A549 treated with GW870086 at 1 μM for 4 hours (cell line): ENCODE data around the gene SPG11. TPM values are rescaled to one million over a fixed set of nuclear protein-coding genes. Genes with fewer than 3 reads are reported as not detected.

Experiments used
- total RNA-seq: library from RNA; stranded (reverse); fragments of 200-300 nt; extraction: Qiagen RNA extraction; gene quantifications from 5 replicates; pipeline ENCODE4 v1.2.3, GENCODE V29; 2022; ENCODE audit warnings: low read depth

The SPG11 gene, protein sequence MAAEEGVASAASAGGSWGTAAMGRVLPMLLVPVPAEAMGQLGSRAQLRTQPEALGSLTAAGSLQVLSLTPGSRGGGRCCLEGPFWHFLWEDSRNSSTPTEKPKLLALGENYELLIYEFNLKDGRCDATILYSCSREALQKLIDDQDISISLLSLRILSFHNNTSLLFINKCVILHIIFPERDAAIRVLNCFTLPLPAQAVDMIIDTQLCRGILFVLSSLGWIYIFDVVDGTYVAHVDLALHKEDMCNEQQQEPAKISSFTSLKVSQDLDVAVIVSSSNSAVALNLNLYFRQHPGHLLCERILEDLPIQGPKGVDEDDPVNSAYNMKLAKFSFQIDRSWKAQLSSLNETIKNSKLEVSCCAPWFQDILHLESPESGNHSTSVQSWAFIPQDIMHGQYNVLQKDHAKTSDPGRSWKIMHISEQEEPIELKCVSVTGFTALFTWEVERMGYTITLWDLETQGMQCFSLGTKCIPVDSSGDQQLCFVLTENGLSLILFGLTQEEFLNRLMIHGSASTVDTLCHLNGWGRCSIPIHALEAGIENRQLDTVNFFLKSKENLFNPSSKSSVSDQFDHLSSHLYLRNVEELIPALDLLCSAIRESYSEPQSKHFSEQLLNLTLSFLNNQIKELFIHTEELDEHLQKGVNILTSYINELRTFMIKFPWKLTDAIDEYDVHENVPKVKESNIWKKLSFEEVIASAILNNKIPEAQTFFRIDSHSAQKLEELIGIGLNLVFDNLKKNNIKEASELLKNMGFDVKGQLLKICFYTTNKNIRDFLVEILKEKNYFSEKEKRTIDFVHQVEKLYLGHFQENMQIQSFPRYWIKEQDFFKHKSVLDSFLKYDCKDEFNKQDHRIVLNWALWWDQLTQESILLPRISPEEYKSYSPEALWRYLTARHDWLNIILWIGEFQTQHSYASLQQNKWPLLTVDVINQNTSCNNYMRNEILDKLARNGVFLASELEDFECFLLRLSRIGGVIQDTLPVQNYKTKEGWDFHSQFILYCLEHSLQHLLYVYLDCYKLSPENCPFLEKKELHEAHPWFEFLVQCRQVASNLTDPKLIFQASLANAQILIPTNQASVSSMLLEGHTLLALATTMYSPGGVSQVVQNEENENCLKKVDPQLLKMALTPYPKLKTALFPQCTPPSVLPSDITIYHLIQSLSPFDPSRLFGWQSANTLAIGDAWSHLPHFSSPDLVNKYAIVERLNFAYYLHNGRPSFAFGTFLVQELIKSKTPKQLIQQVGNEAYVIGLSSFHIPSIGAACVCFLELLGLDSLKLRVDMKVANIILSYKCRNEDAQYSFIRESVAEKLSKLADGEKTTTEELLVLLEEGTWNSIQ (N-terminal part only)
- 8.1 to 11.4 TPM (median 8.8 TPM) in 5 replicates for total RNA-seq

DNA sequence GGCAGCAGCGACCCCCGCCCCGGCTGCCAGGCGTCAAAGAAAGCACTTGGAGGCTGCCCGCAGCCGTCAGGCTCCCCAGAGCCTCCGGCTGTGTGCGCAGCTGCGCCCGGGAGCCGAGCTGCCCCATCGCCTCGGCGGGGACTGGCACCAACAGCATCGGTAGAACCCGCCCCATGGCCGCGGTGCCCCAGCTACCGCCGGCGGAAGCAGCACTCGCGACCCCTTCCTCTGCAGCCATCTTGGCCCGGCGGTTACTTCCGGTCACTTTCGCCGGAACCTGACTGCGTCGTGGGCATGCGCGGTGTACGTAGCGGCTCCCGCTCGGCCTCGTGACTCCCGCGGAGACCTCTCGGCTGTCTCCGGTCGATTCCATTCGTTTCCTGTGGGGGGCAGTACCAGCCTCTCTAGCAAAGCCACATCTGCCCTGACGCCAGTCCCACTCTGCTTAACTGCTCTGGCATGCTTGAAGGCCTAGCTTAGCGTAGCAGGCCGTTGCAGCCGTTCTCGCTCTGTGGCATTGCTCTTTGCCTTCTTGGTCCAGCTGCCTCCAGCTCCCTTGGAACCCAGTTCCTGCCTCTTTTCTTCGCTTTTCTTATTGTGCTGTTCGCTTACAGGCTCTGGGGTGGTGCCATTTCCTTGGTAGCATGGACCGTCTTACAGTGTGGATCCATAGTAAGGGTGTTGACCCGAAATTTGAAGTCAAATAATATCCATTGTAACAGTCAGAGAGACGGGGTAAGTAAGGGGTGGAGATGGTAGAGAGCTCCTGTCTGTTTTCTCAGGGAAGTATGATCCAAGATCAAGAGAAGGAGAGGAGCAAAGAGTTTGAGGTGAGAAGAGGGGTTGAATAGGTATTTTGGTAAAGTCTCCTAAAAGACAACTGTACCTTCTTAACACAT, at the start of gene SPG11:
Gene SPG11 (minus strand): TSS at position 253 of the 899 bp plus-strand sequence. CDS start 15 bp downstream, at position 238.

DNA sequence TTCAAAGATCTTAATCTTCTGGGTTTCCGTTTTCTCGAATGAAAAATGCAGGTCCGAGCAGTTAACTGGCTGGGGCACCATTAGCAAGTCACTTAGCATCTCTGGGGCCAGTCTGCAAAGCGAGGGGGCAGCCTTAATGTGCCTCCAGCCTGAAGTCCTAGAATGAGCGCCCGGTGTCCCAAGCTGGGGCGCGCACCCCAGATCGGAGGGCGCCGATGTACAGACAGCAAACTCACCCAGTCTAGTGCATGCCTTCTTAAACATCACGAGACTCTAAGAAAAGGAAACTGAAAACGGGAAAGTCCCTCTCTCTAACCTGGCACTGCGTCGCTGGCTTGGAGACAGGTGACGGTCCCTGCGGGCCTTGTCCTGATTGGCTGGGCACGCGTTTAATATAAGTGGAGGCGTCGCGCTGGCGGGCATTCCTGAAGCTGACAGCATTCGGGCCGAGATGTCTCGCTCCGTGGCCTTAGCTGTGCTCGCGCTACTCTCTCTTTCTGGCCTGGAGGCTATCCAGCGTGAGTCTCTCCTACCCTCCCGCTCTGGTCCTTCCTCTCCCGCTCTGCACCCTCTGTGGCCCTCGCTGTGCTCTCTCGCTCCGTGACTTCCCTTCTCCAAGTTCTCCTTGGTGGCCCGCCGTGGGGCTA, 47.8 kb upstream of the SPG11 start, which contains the start of the genes B2M and PATL2:
Gene B2M (plus strand): TSS at position 422 of the 647 bp plus-strand sequence. CDS start 30 bp downstream, at position 452.
Gene PATL2 (minus strand): TSS at position 228 of the 647 bp plus-strand sequence. CDS start 34,833 bp downstream, outside the sequence.

DNA sequence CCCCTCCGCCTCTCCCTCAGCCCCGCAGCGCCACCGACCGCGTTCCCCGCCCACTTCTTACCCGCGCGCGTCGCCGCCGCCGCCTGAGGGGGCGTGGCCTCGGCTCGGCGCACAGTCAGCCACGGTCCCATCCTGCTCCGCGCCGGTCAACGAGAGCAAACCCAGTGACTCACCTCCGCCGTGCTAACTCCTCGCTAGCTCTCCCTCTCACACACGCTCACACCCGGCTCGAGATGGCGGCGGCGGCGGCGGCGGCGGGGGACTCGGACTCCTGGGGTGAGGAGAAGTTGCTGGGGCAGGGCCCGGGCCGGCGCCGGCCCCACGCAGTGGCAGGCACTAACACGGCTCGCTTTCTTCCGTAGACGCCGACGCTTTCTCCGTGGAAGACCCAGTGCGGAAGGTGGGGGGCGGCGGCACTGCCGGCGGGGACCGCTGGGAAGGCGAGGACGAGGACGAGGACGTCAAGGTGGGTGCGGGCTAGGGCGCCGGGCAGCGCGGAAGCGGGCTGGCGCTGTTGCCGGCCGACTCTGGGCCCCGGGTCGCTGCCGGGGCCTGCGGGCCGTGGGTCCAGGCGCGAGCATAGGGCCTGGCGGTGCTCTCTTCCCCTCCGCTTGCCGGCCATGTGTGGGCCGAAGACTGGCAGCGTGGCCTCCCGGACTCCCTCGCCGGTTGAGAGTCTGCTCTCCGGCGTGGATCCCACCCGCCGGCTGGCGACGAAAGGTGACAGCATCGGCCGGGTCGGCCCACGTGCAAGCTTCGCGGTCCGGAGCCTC, 126.3 kb downstream of the SPG11 start, which contains the start of gene EIF3J:
Gene EIF3J (plus strand): TSS at position 186 of the 773 bp plus-strand sequence. CDS start 48 bp downstream, at position 234.

Other genes with a start within 250 kb of the SPG11 start
- 9.6 to 26.3 TPM (median 15.0 TPM) in 5 replicates for gene CTDSPL2, start 236.0 kb downstream of the SPG11 start, total RNA-seq
- 84.3 to 99.2 TPM (median 86.3 TPM) in 5 replicates for gene EIF3J, start 126.5 kb downstream of the SPG11 start, total RNA-seq
- 0.10 to 0.24 TPM (median 0.13 TPM) in 4 of 5 replicates, not detected in the other for gene PATL2, start 47.7 kb upstream of the SPG11 start, total RNA-seq
- gene B2M, start 47.9 kb upstream of the SPG11 start, total RNA-seq = 414 to 543 TPM (median 447 TPM) in 5 replicates
- gene TRIM69, start 72.9 kb upstream of the SPG11 start, total RNA-seq = 3.9 to 7.3 TPM (median 5.3 TPM) in 5 replicates